HepG2 (cell line): Measurements from ENCODE around the gene KRTAP1-1. TPM values are rescaled to one million over a fixed set of nuclear protein-coding genes. Genes with fewer than 3 reads are reported as not detected.
A peak's percentile ranks its signal among the peaks of the same experiment; 100 is the strongest.
"Not testable (repeated sequence)": the region's sequence is repeated elsewhere in the genome, so short reads cannot be mapped to it uniquely, and the experiment has no call there.

Experiments used
- ATAC-seq: fragments of 200-7000 bp; cut with Tn5 transposase; 3 replicates; pipeline ENCODE4 v1.9.1; 2020; ENCODE audit warnings: mild to moderate bottlenecking, moderate library complexity
- BruUV-seq: library from RNA; stranded (reverse); fragments of 400-500 nt; replicated peaks from 2 replicates; lab custom pipeline; 2021; lab: Mats Ljungman, UMichigan
- CTCF ChIA-PET: fragments of 300-600 bp; formaldehyde crosslinking; extraction: SDS; loops from one replicate; lab custom pipeline; 2021; ENCODE audit warnings: low total read pairs, inconsistent platforms, low intra/inter-chr PET ratio; lab: Yijun Ruan, JAX
- POLR2A ChIA-PET: fragments of 350-600 bp; sonication (Branson Sonifier 250); formaldehyde crosslinking; loops from one replicate; lab custom pipeline; 2020; ENCODE audit warnings: antibody characterized with exemption, inconsistent platforms; lab: Yijun Ruan, JAX
- DNase-seq: peaks from one replicate; pipeline ENCODE4 v3.0.0-alpha.2; 2015; ENCODE audit warnings: low spot score
- FAIRE-seq: peaks from 3 replicates; lab custom pipeline; 2011; peaks lifted over from hg19 to GRCh38; lab: Jason Lieb, UNC
- H2AFZ ChIP-seq: one replicate; pipeline ENCODE4 v1.6.1; 2011; ENCODE audit warnings: low read length, inconsistent platforms
- H3K27ac ChIP-seq: fragments of 300-600 bp; 3 replicates; pipeline ENCODE4 v1.8.0; 2011; ENCODE audit warnings: mixed run types, mild to moderate bottlenecking, mixed read lengths, low read length, inconsistent platforms; ENCODE audit not compliant: insufficient read depth; ENCODE audit errors: extremely low read length
- H3K27me3 ChIP-seq, 2 experiments: fragments of 200-600 bp in 1 of 2; 2 replicates in 1 of 2; 3 replicates in 1 of 2; pipeline versions ENCODE4 v1.6.0 to v1.8.0; 2011; ENCODE audit warnings: low read length in 2 of 2, mild to moderate bottlenecking in 2 of 2, moderate library complexity in 2 of 2, inconsistent platforms in 1 of 2; ENCODE audit not compliant: insufficient read depth in 2 of 2, control insufficient read depth in 1 of 2
- H3K36me3 ChIP-seq, 2 experiments: fragments of 200-600 bp in 1 of 2; replicated peaks in 1 of 2; 2 replicates in 1 of 2; 3 replicates in 1 of 2; pipeline versions ENCODE4 v1.5.1 to v1.8.0; 2011; ENCODE audit warnings: low read length in 2 of 2, inconsistent platforms in 1 of 2; ENCODE audit not compliant: insufficient read depth in 2 of 2, control insufficient read depth in 1 of 2
- H3K4me1 ChIP-seq: 2 replicates; pipeline ENCODE4 v1.5.1; 2012; ENCODE audit warnings: low read length, inconsistent platforms; ENCODE audit not compliant: insufficient read depth
- H3K4me2 ChIP-seq: 2 replicates; pipeline ENCODE4 v1.6.0; 2011; ENCODE audit warnings: low read depth, low read length, inconsistent platforms
- H3K4me3 ChIP-seq, 3 experiments: fragments of 200-600 bp in 1 of 3; sonication (generic), shearing (Covaris generic) in 1 of 3; replicated peaks in 1 of 3; 2 replicates each; pipeline ENCODE4 v1.5.1; 2011 to 2016; ENCODE audit warnings: low read length in 3 of 3, inconsistent platforms in 2 of 3, low read depth in 2 of 3, mild to moderate bottlenecking in 2 of 3, control low read depth in 1 of 3, mixed read lengths in 1 of 3; ENCODE audit not compliant: insufficient read depth in 1 of 3
- H3K79me2 ChIP-seq: one replicate; pipeline ENCODE4 v1.6.1; 2011; ENCODE audit warnings: low read length, inconsistent platforms; ENCODE audit not compliant: insufficient read depth
- H3K9ac ChIP-seq: 2 replicates; pipeline ENCODE4 v1.6.0; 2011; ENCODE audit warnings: mild to moderate bottlenecking, low read depth, low read length, inconsistent platforms; ENCODE audit not compliant: insufficient read depth
- H3K9me3 ChIP-seq: 2 replicates; pipeline ENCODE4 v1.5.1; 2012; ENCODE audit warnings: mild to moderate bottlenecking, low read length
- H4K20me1 ChIP-seq: 2 replicates; pipeline ENCODE4 v1.6.0; 2011; ENCODE audit warnings: inconsistent platforms, mild to moderate bottlenecking, low read length, moderate library complexity; ENCODE audit not compliant: insufficient read depth
- GFI1 ChIP-seq: sonication (generic); formaldehyde crosslinking; IDR thresholded peaks from 2 replicates; pipeline ENCODE4 v1.5.0; 2020; ENCODE audit warnings: missing genetic modification reagents, mild to moderate bottlenecking, borderline replicate concordance
- RFX1 ChIP-seq: fragments of 450-650 bp; IDR thresholded peaks from 2 replicates; pipeline ENCODE4 v1.6.1; 2017
- TGIF2 ChIP-seq: IDR thresholded peaks from 2 replicates; pipeline ENCODE4 v1.6.1; 2016; ENCODE audit warnings: control low read depth, missing compliant biosample characterization
- ZFP1 ChIP-seq: IDR thresholded peaks from 2 replicates; pipeline ENCODE4 v1.6.1; 2016
- ZNF138 ChIP-seq: sonication (generic); formaldehyde crosslinking; IDR thresholded peaks from 2 replicates; pipeline ENCODE4 v1.5.0; 2020; ENCODE audit warnings: mild to moderate bottlenecking, low read depth, missing genetic modification reagents
- ZNF224 ChIP-seq: sonication (generic); formaldehyde crosslinking; IDR thresholded peaks from 2 replicates; pipeline ENCODE4 v1.5.0; 2020; ENCODE audit warnings: mild to moderate bottlenecking, missing genetic modification reagents
- ZNF569 ChIP-seq: sonication (generic); formaldehyde crosslinking; IDR thresholded peaks from 2 replicates; pipeline ENCODE4 v1.5.0; 2020; ENCODE audit warnings: mild to moderate bottlenecking, missing genetic modification reagents, moderate library complexity, borderline replicate concordance
- WGBS: methylation state at CpG from one replicate; pipeline ENCODE4 v1.1.6; 2017; ENCODE audit warnings: low lambda C conversion rate; 5-methylcytosine and 5-hydroxymethylcytosine counted together
- in situ Hi-C: cut with HindIII; loops from 2 replicates; pipeline ENCODE4 v1.10.0; 2017; ENCODE audit warnings: low pct_unique_long_range_greater_than_20kb; ENCODE audit not compliant: extremely low pct_ligation_motif_present
- intact Hi-C: fragments of 100-400 bp; cut with micrococcal nuclease; formaldehyde crosslinking; loops from one replicate; pipeline ENCODE4 v1.10.0; 2022; ENCODE audit not compliant: unreplicated experiment
- polyA plus RNA-seq, 8 experiments: library from polyadenylated mRNA; depleted of rRNA in 3 of 8; stranded (reverse) in 7 of 8; unstranded in 1 of 8; fragments of >200 nt; fragmentation: Illumina TruSeq in 4 of 8; extraction: Trizol in 4 of 8; gene quantifications; 2 replicates each; pipeline versions ENCODE4 v1.2.1 to v1.2.3, GENCODE V29; 2011 to 2016; ENCODE audit warnings: low read depth in 4 of 8, missing spikeins in 1 of 8, mixed read lengths in 1 of 8; ENCODE audit not compliant: insufficient read depth in 1 of 8
- total RNA-seq, 5 experiments: library from RNA; depleted of rRNA; stranded (reverse); fragments of >200 nt; fragmentation: Illumina TruSeq; extraction: Trizol; gene quantifications; 2 replicates each; pipeline ENCODE4 v1.2.3, GENCODE V29; 2016; ENCODE audit warnings: low read depth in 1 of 5

Gene KRTAP1-1
- total and polyA plus RNA-seq, 2 of the 13 experiments (the other 11 are each of a cell fraction or from before 2014, with no cell fraction given): not detected

DNA sequence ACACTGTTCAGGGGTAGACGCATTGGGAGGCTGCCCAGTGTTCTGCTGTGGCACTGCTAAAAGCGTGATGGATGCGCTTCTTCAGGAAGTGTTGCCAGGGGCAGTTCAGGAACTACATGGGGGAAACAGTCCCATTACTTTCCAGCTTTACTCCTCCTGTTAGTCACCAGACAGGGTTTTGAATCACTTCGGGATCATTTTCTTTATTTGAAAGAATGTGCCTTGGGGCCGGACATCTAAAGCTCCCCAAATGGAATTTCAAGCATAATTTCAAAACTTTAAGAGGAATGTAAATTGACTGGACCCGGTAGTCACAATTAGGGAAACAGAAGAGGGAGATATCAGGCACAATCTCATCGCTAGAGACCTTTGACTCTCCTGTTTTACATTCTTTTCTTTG lies 7.2 kb upstream of the KRTAP1-1 start (continued):
- TF ChIP-seq RFX1: 0 out of 2 replicates have a peak, but pooled peaks have one; percentile 15
- TF ChIP-seq ZNF138 (CRISPR knock-in tag): no peak

DNA sequence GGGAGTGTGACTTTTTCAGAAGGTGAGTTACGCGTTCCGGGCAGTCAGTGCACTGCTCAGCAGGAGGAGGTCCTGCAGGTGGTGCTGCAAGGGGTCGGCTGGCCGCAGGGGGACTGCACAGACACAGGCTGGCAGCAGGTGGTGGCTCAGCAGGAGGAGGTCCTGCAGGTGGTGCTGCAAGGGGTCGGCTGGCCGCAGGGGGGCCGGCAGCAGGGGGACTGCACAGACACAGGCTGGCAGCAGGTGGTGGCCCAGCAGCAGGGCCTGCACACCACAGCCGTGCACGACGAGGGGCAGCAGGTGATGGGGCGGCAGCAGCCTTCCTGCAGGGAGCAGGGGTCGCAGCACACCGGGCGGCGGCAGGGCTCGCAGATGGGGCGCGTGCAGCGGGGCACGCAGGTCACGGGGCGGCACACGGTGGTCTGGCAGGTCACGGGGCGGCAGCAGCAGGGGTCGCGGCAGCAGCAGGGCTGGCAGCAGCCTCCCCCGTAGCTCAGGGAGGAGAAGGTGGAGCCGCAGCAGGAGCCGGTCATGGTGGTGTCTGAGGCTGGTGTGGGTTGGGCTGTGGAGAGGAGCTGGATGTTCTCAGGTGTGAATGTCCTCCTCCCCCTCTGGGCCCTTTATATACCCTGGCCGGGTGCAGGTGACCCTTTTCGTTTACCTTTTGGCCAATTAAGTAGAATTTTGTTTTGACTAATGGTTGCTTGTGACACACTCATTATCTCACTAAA lies 5.7 kb upstream of the KRTAP1-1 start, which contains the start of gene KRTAP2-1:
Gene KRTAP2-1, minus strand, starts transcription at position 582 of the 731 bp plus-strand sequence. Its CDS starts 49 bp downstream, at position 533.
- WGBS: 72% methylated on average over 10 of the region's 33 CpGs
- CTCF ChIA-PET, POLR2A ChIA-PET, H3K4me2 ChIP-seq, BruUV-seq, H4K20me1 ChIP-seq, H3K27me3 ChIP-seq, H3K36me3 ChIP-seq, H2AFZ ChIP-seq, H3K79me2 ChIP-seq, H3K4me3 ChIP-seq, FAIRE-seq, DNase-seq, in situ Hi-C loops: not testable (repeated sequence)
- H3K9ac ChIP-seq: peak within 1 kb of the TSS; percentile 20; the same call in 1 of the 2 replicates
- H3K9me3 ChIP-seq: peaks cover 11% of the 10 kb centered on the region
- H3K4me1 ChIP-seq: peaks cover 17% of the 10 kb centered on the region
- intact Hi-C loops: loop anchor here (10.0 kb wide), 1 partner anchor 142 kb away; no protein-coding TSS in a partner anchor
- peak within 1 kb of the TSS; percentile 31 for H3K27ac ChIP-seq
- ATAC-seq: peak; percentile 48

DNA sequence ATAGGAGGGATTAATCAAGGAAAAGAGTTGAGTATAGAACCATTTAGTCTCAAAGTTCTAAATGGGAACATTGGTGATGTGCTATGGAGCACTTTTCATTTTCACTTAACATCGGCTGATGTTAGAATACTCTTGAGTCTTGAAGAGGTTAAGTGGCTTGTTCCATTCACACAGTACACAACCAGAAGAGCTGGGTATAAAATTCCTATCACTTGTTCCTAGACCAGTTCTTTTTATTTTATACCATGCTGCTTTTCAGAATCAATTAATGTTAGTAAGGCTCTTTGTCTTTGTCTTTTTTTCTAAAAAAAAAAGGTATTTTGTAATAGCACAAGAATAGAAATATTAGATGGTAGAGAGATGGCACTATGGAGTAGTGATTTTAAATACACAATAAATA lies 1.7 kb upstream of the KRTAP1-1 start:
- CTCF ChIA-PET: no interaction called here
- FAIRE-seq (no peak), ATAC-seq (no peak), DNase-seq (no peak)
- 100% methylated on average over 1 of the region's 1 CpG for WGBS
- BruUV-seq: no TSS peak
- Histone ChIP-seq H3K9me3 (peaks cover 11% of the 10 kb centered on the region), H3K4me2 (no peak overlapping the region), H3K4me3 (no peak overlapping the region), H3K27me3 (no peaks in the 10 kb centered on the region), H3K79me2 (no peaks in the 10 kb centered on the region), H3K4me1 (peaks cover 4% of the 10 kb centered on the region), H3K27ac (no peak overlapping the region), H3K36me3 (no peaks in the 10 kb centered on the region), H3K9ac (no peak overlapping the region), H2AFZ (no peak overlapping the region), H4K20me1 (no peaks in the 10 kb centered on the region)
- in situ Hi-C loops: no loop called here
- intact Hi-C loops: loop anchor here (10.0 kb wide), 1 partner anchor 138 kb away; no protein-coding TSS in a partner anchor
- no peak for TF ChIP-seq GFI1 (CRISPR knock-in tag)
- no peak for TF ChIP-seq TGIF2
- no peak for TF ChIP-seq ZNF569 (CRISPR knock-in tag)
- peak; percentile 80; the same call in 1 of the 2 replicates for TF ChIP-seq ZFP1
- TF ChIP-seq ZNF224 (CRISPR knock-in tag): no peak
- POLR2A ChIA-PET: no interaction called here
